Activated T-cell treated with anti-CD3 and anti-CD28 coated beads for 1 hour (primary cell): ENCODE results near the gene FFAR1.
"Not testable (repeated sequence)": the region's sequence is repeated elsewhere in the genome, so short reads cannot be mapped to it uniquely, and the experiment has no call there.

Source experiments
- DNase-seq: peaks from one replicate; pipeline ENCODE4 v3.0.0-alpha.2; 2020; ENCODE audit warnings: low read depth

Gene FFAR1

GRCh38 chr19:35362261-35363000 lies 14.7 kb downstream of the FFAR1 start:
- DNase-seq, result no peak

DNA sequence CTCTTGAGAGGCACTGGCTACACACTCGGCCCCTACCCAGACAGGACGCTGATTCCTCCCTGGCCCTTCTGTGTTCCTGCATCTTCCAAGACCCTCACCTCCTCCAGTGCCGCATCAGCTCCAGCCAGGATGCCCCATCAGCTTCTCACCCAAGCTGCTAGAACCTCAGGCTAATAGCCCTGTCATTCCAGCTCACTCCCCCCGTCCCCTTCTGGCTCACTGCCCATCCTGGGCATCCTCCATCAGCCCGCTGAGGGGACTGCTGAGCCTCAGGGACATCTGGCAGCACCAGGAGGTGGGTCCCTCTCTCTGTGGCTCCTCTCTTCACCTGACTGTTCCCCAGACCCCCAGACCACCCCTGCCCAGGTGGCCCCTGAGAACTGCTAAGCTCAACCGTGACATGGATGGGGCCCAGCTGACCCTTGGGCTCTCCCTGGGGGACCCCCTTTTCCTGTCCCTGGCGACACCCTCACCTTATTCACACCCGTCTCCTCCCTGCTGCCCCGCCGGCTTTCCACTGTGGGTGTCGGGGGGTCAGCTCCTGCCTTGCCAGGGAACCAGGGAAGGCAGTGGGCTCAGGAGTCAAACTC lies 15.4 kb downstream of the FFAR1 start:
- no peak for DNase-seq

GRCh38 chr19:35363711-35364425 lies 16.2 kb downstream of the FFAR1 start:
- no peak for DNase-seq

DNA sequence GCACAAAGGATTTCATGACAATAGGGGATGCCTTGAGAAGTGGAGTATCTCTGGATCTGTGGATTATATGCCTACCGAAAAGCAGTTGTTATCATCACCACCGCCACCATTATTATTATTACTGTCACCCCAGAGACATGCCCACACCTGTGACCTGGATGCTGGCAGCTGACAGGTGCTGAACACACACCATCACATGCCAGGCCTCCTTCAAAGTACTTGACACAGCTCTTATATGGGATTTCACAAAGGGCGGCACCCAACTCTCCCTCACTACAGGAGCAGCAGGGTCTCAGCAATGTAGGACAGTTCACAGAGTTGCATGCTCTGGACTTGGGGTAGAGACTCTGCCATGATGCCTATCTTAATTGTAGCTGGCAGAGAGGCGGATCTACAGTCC lies 17.6 kb downstream of the FFAR1 start:
- DNase-seq, result no peak

DNA sequence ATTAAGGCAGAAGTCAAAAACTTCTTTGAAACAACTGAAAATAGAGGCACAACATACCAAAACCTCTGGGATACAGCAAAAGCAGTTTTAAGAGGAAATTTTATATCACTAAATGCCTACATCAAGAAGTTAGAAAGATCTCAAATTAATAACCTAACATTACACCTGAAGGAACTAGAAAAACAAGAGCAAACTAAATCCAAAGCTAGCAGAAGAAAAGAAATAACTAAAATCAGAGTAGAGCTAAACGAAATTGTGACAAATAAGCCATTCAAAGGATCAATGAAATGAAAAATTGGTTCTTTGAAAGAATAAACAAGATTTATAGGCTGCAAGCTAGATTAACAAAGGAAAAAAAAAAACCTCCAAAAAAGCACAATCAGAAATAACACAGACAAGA lies 20.7 kb downstream of the FFAR1 start:
- DNase-seq, result no peak

DNA sequence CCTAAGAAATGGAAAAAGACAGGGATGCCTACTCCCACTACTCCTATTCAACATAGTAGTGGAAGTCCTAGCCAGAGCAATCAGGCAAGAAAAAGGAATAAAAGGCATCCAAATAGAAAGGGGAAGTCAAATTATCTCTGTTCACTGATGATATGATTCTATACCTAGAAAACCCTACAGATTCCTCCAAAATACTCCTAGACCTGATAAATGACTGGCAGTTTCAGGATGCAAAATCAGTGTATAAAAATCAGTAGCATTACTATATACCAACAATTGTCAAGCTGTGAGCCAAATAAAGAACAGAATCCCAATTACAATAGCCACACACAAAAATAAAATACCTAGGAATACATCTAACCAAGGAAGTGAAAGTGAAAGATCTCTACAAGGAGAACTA lies 21.8 kb downstream of the FFAR1 start:
- DNase-seq, result no peak

- no peak for DNase-seq
Measured at GRCh38 chr19:35370722-35371121, 23.0 kb downstream of the FFAR1 start, which contains the start of gene GPR42. Gene GPR42, plus strand, starts transcription at chr19:35371068. Its CDS starts 292 bp downstream, at chr19:35371360.

DNA sequence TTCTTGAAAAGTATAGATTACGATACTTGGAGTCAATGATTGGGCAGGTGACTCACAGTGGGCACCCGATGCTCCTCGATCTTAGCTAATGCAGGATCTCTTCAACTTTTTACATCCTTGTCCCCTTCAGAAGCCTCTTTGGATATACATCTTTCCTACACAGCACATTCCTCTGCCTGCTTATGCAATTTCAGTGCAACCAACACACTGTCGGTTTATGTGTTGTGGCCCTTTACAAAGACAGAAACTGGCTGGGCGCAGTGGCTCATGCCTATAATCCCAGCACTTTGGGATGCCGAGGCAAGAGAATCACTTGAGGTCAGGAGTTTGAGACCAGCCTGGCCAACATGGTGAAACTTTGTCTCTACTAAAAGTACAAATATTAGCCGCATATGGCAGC lies 25.8 kb downstream of the FFAR1 start:
- DNase-seq, result no peak

- not testable (repeated sequence) for DNase-seq
Measured at GRCh38 chr19:35374031-35374430, 26.3 kb downstream of the FFAR1 start.

DNA sequence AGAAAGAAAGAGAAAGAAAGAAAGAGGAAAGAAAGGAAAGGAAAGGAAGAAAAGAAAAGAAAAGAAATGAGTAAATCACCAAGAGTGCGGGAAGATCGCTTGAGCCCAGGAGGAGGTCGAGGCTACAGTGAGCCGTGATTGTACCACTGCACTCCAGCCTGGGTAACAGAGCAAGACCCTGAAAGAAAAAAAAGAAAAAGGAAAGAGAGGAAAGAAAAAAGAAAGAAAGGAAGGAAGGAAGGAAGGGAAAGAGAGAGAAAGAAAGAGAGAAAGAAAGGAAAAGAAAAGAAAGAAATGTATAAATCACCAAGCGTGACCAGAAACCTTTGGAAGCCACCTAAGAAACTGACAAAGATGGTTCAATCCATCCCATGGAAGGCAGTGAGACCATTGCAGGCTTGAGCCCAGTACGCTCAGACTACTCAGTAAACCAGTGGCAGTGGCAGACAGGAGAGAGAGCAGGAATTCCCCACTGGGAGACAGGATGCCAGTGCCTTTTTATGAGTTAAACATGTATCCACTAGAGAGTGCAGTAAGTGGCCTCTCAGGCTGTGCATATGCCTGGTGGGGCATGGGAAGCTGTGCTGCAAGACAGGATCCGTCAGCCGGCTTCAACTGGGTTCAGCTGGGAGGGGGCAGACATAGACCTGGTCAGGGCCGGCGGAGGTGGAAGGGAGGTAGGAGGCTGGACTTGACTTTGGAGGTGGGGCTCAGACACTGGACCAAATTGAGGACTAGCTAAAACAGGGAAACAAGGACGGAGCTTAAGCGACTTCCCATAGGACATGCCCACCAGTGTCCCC lies 28.0 kb downstream of the FFAR1 start:
- no peak for DNase-seq

DNA sequence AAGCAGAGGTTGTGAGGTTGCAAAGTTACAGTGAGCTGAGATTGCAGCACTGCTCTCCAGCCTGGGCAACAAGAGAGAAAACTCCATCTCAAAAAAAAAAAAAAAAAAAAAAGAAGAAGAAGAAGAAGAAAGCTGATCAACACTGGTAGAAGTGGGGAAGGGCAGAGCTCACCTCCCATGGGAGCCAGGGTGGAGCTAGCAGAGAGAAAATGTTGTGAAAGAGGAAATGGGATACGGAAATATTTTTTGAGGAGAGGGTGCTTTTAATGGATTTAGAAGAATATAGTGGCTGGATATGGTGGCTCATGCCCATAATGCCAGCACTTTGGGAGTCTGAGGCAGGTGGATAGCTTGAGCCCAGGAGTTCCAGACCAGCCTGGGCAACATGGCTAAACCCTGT lies 30.0 kb downstream of the FFAR1 start:
- DNase-seq, result no peak

DNA sequence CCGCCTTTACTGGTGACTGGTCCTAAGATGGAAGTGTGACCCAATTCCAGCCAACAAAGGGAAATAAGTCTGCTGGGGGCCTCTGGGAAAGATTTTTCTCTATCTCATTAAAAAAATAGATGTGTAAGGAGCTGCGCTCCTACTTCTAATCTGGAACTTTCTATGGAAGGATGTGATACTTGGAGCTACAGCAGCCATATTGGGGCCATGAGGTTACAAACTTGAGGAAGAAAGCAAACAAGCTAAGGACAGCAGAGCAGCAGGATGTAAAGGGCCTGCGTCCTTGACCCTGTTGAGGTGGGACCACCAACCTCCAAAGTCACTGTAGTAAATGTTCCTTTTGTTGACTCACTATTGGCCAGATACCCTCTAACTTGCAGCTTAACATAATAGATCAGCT lies 30.7 kb downstream of the FFAR1 start:
- no peak for DNase-seq

DNA sequence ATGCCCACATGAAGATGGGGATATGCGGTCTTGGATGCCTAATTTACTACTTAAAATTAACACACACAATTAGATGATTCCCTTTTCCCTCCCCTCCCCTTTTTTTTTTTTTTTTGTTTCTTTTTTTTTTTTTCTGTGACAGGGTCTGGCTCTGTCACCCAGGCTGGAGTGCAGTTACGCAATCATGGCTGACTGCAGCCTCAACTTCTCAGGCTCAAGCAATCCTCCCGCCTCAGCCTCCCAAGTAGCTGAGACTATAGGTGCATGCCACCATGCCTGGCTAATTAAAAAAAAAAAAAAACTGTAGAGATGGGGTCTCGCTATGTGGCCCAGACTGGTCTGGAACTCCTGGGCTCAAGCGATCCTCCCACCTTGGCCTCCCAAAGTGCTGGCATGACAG lies 31.8 kb downstream of the FFAR1 start:
- DNase-seq, result not testable (repeated sequence)

DNA sequence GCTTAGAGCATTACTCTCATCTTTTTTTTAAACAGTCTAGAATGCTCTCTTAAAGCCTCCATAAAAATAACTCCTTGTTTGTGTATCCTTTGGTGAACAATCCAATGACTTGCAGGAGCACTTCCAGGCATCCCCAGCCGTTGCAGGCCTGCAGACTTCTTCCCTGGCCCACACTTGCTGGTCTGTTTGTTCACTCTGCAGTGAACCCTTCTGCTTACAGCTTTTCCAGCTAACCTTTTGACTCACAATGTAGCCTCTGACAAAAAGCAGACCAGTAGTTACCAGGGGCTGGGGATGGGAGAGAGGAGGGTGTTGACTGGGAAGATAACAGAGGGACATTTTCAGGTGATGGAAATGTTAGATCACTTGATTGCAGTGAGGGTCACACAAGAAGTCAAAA lies 32.3 kb downstream of the FFAR1 start:
- no peak for DNase-seq

DNA sequence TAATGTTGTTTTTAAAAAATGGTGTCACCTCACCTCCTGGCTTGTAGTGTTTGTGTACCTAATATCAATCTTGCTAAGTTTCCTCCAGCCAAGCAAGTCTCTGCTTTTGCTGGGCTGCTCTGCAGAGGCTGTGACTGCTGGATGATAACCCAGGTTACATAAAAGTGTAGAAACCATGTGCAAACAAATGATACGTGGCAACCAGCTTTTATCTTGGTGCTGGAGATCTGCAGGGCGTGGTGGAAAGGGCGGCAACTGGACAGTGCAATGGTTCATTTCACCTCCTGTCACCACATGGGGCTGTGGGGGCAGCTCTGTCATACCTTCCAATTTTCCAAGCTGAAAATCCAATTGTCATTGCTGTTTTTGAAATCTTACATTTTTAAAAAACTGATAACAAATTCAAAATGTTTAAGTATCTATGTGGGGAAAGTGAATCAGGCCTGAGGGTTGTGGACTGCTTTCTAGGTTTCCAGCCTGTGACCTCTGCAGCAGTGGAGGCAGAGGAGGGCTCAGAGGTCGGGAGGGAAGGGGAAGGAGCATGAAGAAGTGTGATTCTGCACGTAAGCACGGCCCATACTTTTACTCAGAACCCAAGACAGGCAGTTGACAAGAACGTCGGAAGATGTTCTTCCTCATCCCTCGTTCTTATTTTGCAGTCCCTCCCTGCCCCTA lies 32.9 kb downstream of the FFAR1 start:
- DNase-seq, result no peak

GRCh38 chr19:35381318-35381717 lies 33.6 kb downstream of the FFAR1 start:
- no peak for DNase-seq

DNA sequence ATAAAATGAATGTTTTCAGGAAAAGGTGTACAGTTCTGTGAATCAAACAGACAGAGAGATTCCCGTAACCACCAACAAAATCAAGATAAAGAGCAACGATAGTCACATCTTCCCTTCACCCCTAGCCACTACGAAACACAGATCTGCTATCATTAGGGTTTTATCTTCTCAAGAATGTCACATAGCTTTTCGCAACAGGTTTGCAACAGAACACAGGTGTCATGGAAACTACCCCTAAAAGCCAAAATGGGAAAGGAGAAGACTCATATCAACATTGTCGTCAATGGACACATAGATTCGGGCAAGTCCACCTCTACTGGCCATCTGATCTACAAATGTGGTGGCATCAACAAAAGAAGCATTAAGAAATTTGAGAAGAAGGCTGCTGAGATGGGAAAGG lies 34.2 kb downstream of the FFAR1 start:
- DNase-seq, result no peak

DNA sequence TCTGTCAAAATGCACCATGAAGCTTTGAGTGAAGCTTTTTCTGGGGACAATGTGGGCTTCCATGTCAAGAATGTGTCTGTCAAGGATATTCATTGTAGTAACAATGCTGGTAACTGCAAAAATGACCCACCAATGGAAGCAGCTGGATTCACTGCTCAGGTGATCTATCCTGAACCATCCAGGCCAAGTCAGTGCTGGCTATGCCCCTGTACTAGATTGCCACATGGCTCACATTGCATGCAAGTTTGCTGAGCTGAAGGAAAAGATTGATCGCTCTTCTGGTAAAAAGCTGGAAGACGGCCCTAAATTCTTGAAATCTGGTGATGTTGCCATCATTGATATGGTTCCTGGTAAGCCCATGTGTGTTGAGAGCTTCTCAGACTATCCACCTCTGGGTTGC lies 35.8 kb downstream of the FFAR1 start:
- no peak for DNase-seq

DNA sequence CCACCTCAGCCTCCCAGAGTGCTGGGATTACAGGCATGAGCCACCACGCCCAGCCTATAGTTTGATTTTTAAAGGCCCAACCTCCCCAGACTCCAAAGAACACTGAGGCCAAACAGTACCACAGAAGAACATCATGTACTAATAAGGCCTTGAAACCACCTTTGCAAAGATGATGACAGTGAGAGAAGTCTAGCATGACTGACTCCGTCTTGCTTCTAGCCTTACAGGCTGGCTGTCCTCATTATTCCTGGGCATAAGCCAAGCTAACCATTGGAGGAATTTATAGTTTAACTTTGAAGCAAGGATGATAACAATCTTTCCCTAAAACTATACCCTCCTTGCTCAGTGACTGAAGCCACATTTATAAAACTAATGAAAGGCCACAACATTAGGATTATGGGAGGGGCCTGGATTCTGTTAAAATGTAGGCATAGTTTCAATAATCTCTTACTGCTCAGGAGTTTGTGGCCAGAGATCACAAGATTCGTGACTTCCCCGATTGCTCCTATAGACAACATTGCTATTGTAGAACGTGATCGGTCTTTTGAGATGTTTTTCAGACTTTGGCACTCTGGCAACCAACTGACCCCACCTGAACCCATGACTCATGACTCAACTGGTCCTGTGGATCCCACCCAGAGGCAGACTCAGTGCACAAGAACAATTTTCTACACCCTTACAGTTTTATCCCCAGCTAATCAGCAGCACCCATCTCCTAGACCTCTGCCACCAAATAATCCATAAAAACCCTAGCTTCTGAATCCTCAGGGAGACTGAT lies 40.8 kb downstream of the FFAR1 start:
- no peak for DNase-seq

- no peak for DNase-seq
Measured at GRCh38 chr19:35389192-35389861, 41.6 kb downstream of the FFAR1 start.
